ENCODE measurements around the gene WNT10A.

The WNT10A gene

DNA sequence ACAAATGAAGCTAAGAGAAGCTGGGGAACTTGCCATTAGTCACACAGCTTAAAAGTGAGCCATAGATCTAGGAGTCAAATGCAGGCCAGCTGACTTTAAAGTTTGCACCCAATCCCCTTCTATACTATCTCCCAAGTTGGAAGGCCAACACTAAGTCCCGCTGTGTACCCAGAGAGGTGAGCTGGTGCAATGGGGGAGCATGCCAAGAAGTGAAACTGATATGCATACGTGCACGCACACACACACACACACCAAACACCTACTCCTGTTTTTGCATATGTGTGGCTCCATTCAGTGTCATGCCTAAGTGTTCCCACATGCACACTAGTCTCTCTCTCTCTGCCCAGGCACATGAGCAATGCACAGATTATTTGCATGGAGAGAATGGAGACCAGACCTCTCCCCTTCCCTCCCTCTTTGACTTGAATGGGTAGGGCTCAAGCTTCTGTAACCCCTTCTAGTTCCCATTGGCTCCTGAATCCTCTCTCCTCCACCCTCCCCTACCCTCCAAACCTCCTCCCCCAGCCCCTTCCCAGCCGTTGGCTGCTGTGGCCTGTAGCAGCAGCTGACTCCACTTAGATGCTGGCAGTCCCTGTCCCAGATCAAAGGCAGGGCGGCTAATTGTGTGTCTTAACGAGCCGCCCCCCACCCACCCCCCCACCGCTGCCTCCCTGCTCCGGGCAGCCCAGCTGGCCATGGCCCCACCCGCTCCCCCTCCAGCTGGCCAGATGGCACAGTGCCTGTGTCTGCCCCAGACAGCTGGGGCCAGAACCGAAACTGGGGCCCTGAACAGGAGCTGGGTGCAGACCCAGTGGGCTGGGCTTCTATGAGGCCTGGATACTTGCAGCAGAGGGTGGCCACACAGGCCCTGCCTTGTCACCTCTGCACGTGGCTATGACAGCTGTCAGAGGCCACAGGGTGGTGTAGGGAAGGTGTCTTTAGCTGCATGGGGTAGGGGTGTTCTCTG, 5.6 kb downstream of the WNT10A start:
- Mint-ChIP-seq H3K27me3 (peaks cover 96% of the 10 kb centered on the region), H3K4me1 (peaks cover 2% of the 10 kb centered on the region), H3K4me3 (no peak overlapping the region), H3K36me3 (no peaks in the 10 kb centered on the region), H3K27ac (no peak overlapping the region), H3K9me3 (no peaks in the 10 kb centered on the region)
- CTCF ChIA-PET: interaction anchor here (4.8 to 7.4 kb wide), 2 partner anchors 10 to 12 kb away, joined by 52 to 70 read pairs; no protein-coding TSS in a partner anchor
- DNase-seq: no peak

DNA sequence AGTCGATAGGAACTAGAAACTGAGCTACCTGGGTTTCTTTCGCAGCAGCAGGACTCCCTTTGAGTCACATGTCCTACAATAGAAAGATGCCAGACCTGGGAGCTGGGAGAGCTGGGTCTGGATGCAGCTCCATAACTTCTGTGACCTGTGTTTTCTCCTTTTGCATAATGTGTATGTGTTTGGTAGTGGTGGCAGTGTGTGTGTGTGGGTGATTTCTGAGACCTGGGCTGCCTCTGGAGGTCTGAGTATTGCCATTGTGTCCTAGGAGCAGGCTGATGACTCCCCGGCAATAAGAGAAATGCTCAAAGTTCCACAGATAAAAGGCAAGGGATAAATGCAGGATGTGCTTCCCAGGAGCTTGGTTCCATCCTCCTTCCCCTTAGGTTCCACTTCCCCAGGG, 6.4 kb downstream of the WNT10A start:
- H3K9me3 Mint-ChIP-seq: no peaks in the 10 kb centered on the region
- peaks cover 2% of the 10 kb centered on the region for H3K4me1 Mint-ChIP-seq
- no peak overlapping the region for H3K4me3 Mint-ChIP-seq
- H3K27ac Mint-ChIP-seq: no peak overlapping the region
- CTCF ChIA-PET: interaction anchor here (4.8 to 7.4 kb wide), 2 partner anchors 11 kb away, joined by 52 to 70 read pairs; no protein-coding TSS in a partner anchor
- DNase-seq: no peak
- H3K27me3 Mint-ChIP-seq: peaks cover 96% of the 10 kb centered on the region
- H3K36me3 Mint-ChIP-seq: no peaks in the 10 kb centered on the region

DNA sequence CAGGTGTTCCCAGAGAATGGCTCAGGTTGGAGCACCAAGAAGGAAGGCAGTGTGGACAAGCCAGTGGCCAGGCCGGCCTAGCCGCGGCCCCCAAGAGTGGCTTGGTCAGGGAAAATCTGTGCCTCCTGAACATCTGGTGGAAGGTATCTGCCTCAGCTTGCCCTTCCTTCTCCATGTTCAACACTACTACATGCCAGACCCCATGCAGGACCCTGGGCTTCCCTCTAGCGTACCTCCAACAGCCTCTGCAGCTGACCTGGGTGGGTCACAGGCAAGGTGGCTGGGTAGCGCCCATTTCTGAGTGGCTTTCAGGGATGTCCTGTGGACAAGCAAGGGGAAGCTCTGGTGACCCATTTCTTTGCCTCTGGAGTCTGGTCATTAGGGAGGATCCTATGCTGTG, 7.7 kb downstream of the WNT10A start:
- H3K4me1 Mint-ChIP-seq: peaks cover 8% of the 10 kb centered on the region
- no peak for DNase-seq
- no peak overlapping the region for H3K4me3 Mint-ChIP-seq
- H3K36me3 Mint-ChIP-seq: no peaks in the 10 kb centered on the region
- H3K27ac Mint-ChIP-seq: no peak overlapping the region
- CTCF ChIA-PET: interaction anchor here (0.6 to 7.4 kb wide), 3 partner anchors 10 to 33 kb away, joined by 3 to 70 read pairs (median 52); no protein-coding TSS in a partner anchor
- H3K27me3 Mint-ChIP-seq: peaks cover 96% of the 10 kb centered on the region
- H3K9me3 Mint-ChIP-seq: no peaks in the 10 kb centered on the region

DNA sequence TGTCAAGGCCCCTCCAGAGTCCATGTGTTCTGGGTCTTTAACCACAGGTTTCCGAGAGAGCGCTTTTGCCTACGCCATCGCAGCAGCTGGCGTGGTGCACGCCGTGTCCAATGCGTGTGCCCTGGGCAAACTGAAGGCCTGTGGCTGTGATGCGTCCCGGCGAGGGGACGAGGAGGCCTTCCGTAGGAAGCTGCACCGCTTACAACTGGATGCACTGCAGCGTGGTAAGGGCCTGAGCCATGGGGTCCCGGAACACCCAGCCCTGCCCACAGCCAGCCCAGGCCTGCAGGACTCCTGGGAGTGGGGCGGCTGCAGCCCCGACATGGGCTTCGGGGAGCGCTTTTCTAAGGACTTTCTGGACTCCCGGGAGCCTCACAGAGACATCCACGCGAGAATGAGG, 9.3 kb downstream of the WNT10A start:
- Mint-ChIP-seq H3K36me3 (no peaks in the 10 kb centered on the region), H3K4me1 (peaks cover 19% of the 10 kb centered on the region), H3K9me3 (no peaks in the 10 kb centered on the region), H3K27me3 (peaks cover 95% of the 10 kb centered on the region), H3K4me3 (no peak overlapping the region), H3K27ac (no peak overlapping the region)
- CTCF ChIA-PET: interaction anchor here (4.8 to 7.4 kb wide), 2 partner anchors 8 to 14 kb away, joined by 52 to 70 read pairs; no protein-coding TSS in a partner anchor
- peak; percentile 13 for DNase-seq

DNA sequence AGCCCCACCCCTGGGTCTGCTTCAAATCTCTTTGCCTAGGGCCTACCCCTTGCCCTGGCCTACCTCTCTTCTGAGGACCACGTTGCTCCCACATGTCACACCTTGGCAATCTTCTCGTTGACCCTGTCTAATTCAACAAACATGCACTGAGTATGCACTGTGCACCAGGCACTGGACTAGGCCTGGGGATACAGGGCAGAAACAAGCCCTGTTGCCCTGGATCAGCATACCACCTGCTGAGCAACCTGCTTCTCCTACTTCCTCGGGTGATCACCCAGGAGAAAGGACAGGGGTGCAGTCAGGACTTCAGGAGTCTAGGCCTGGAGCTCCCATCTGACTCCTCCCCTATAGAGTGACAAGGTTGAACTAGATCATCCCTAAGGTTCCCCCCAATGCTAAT, 9.7 kb downstream of the WNT10A start:
- Mint-ChIP-seq H3K27me3 (peaks cover 95% of the 10 kb centered on the region), H3K9me3 (no peaks in the 10 kb centered on the region), H3K27ac (peak overlapping the region; percentile 59), H3K4me1 (peaks cover 21% of the 10 kb centered on the region), H3K4me3 (no peak overlapping the region), H3K36me3 (no peaks in the 10 kb centered on the region)
- CTCF ChIA-PET: interaction anchor here (4.1 to 7.4 kb wide), 3 partner anchors 8 to 15 kb away, joined by 41 to 70 read pairs (median 52); no protein-coding TSS in a partner anchor
- no peak for DNase-seq

DNA sequence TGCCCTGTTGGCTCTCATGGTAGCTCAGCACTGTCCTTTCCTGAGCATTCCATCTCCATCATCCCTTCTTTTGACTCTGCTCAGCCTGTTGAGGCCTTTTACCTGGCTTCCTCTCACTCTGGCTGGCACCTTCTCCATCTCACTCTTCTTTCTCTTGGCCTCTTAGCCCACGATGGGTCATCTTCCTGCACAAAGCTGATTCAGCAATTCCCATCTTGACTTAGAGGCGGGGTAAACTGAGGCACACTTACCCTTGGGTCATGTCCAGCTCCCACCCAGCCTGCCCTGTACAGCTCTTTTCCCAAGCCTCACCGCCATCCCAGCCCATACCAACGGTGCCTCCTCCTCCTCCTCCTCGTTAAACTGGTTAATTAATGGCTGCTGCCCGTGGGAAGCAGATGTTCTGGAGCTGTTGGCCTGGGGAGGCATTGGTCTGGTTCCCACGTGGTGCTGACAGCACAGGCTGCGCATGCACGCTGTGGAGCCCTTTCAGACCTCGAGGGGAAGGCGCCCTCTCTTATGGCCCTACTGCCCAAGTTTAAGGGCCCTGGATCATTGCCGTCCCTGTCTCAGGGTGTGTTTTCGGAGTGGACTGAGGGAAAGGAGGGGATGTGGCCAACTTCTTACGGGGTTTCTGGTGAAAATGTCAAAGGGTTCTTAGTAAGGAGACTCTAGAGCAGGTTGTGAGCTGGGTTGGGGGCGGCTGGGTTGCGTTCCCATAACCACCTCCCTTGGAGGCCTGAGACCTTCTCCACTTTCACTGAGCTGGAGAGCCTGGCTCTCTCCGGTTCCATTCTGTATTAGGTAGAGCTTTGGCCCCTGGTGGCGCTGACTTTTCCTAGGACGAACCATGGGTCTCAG, 10.9 kb downstream of the WNT10A start:
- Mint-ChIP-seq H3K27ac (no peak overlapping the region), H3K36me3 (no peaks in the 10 kb centered on the region), H3K4me3 (no peak overlapping the region), H3K9me3 (no peaks in the 10 kb centered on the region), H3K4me1 (peaks cover 32% of the 10 kb centered on the region), H3K27me3 (peaks cover 96% of the 10 kb centered on the region)
- CTCF ChIA-PET: interaction anchor here (2.3 to 4.1 kb wide), 3 partner anchors 11 to 16 kb away, joined by 5 to 41 read pairs (median 7); partner anchors contain the start of gene WNT10A
- DNase-seq: no peak

DNA sequence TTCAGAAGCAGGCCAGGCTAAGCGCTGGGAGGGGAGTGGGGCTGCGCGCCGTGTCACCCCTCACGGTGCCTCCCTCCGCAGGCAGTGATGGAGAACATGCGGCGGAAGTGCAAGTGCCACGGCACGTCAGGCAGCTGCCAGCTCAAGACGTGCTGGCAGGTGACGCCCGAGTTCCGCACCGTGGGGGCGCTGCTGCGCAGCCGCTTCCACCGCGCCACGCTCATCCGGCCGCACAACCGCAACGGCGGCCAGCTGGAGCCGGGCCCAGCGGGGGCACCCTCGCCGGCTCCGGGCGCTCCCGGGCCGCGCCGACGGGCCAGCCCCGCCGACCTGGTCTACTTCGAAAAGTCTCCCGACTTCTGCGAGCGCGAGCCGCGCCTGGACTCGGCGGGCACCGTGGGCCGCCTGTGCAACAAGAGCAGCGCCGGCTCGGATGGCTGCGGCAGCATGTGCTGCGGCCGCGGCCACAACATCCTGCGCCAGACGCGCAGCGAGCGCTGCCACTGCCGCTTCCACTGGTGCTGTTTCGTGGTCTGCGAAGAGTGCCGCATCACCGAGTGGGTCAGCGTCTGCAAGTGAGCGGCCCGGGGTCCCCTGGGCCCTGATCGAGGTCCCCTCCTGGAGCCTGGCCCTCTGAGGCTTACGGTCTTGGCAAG, 12.2 kb downstream of the WNT10A start:
- Mint-ChIP-seq H3K4me3 (peak overlapping the region; percentile 58), H3K27me3 (peaks cover 97% of the 10 kb centered on the region), H3K27ac (peak overlapping the region; percentile 63), H3K36me3 (no peaks in the 10 kb centered on the region), H3K4me1 (peaks cover 38% of the 10 kb centered on the region), H3K9me3 (no peaks in the 10 kb centered on the region)
- peak; percentile 85 for DNase-seq
- CTCF ChIA-PET: interaction anchor here (1.0 to 4.1 kb wide), 6 partner anchors 12 to 28 kb away, joined by 3 to 41 read pairs (median 6); partner anchors contain the start of gene WNT10A

DNA sequence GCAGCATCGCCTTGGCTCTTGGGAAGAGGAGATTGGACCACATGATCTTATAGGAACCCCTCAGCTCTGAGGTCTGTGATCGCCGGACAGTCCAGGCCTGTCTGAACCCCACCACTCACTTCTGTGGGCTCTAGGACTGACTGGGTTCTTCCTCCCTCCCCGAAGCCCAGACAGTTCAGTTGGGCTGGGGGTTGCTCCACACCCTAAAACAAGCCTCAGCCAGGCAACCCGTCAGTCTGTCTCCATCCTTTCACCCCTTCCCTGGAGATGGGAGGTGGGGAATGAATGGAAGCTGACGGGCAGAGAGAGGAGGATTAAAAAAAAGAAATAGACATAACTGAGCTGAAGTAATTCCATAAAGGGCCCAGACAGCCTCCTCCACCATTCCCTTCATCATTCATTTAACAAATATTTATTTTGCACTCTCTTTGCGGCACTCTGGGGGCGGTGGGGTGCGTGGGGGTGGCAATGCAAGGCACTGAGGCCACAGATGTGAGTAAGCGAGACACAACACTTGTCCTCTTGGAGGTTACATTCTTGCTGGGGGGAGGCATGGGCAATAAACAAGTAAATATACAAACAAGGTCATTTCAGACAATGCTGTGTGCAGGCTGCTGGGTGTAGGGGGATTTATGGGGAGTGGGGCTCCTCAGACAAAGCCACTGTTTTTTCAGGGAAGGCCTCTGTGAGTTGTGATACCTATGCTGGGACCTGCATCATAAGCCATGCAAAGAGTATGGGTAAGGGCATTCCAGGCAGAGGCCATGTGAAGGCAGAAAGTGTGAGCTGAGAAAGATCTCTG, 12.9 kb downstream of the WNT10A start:
- Mint-ChIP-seq H3K27me3 (peaks cover 97% of the 10 kb centered on the region), H3K36me3 (no peaks in the 10 kb centered on the region), H3K4me3 (peak overlapping the region; percentile 58), H3K4me1 (peaks cover 45% of the 10 kb centered on the region), H3K27ac (peak overlapping the region; percentile 63), H3K9me3 (no peaks in the 10 kb centered on the region)
- CTCF ChIA-PET: interaction anchor here (1.1 to 4.1 kb wide), 4 partner anchors 13 to 29 kb away, joined by 3 to 41 read pairs (median 8); partner anchors contain the start of gene WNT10A
- no peak for DNase-seq

DNA sequence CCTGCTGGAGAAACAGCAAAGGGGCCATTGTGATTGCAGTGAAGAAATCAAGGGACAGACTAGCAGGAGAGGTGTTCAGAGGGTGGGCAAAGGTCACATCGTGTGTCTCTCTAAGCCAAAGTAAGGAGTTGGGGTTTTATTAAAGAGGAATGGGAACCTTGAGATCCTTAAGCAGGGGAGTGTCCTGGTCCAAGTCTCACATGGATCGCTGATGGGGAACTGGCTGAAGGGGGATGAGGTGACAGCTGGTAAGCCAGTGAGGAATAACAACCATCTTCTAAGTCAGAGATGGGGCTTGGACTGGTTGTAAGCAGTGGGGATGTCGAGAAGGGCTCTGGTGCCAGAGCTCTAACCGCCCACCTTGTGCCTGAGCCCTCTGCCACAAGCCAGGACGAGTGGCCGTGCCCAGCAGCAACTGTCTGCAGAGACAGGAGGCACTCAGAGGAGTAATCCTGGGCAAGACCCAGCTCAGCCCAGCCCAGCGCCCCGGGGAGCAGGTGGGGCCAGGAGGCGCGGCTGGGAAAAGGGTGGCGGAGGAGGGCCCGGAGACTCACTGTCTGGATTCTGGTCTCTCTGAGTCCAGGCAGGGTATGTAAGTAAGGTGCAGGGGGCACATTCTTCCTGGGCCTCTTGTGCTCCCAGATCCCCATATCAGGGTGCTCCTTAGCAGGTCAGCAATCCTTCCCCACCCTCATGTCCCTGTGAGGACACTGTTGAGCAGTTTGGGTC, 13.7 kb downstream of the WNT10A start:
- Mint-ChIP-seq H3K9me3 (no peaks in the 10 kb centered on the region), H3K27me3 (peaks cover 97% of the 10 kb centered on the region), H3K36me3 (no peaks in the 10 kb centered on the region), H3K27ac (no peak overlapping the region), H3K4me1 (peaks cover 48% of the 10 kb centered on the region), H3K4me3 (no peak overlapping the region)
- CTCF ChIA-PET: interaction anchor here (1.1 to 10.4 kb wide), 5 partner anchors 16 to 86 kb away, joined by 3 to 443 read pairs (median 9); partner anchors contain the start of gene WNT10A
- DNase-seq: no peak

DNA sequence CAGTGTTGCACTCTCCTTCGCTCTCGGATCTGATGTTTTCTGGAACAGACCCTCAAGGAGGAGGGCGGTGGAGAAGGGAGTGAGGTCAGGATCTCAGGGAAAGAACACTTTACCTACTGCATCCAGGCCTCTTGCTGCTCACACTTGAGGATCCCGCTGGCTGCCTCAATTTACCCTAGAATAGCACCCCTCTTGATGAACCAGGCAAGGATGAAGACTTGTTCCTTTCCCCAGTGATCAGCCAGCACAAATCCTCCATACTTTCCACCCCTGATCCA, 14.2 kb downstream of the WNT10A start:
- no peak overlapping the region for H3K27ac Mint-ChIP-seq
- H3K36me3 Mint-ChIP-seq: no peaks in the 10 kb centered on the region
- peaks cover 48% of the 10 kb centered on the region for H3K4me1 Mint-ChIP-seq
- CTCF ChIA-PET: interaction anchor here (1.6 to 10.4 kb wide), 3 partner anchors 15 to 85 kb away, joined by 4 to 443 read pairs (median 9); partner anchors contain the start of gene WNT10A
- H3K4me3 Mint-ChIP-seq: no peak overlapping the region
- H3K9me3 Mint-ChIP-seq: no peaks in the 10 kb centered on the region
- no peak for DNase-seq
- peaks cover 98% of the 10 kb centered on the region for H3K27me3 Mint-ChIP-seq

DNA sequence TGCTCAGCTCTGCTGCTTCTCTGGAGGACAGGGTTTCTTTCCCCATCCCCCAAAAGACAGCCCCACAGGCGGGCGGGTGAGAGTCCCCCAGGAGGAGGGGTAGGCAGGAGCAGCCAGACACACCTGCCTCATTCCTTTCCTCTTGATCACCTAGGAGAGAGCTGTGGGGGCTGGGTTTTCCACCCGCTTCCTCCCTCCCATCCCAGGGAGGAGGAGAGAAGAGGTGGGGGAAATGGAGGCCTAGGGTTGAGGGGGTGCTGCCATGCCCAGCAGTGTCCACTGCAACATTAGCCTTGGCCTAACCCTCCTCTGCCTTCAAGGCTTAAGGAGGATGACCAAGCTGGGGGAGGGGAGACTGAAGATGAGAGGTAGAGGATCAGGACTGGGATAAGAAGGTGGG, 14.7 kb downstream of the WNT10A start:
- Mint-ChIP-seq H3K9me3 (no peaks in the 10 kb centered on the region), H3K4me1 (peaks cover 48% of the 10 kb centered on the region), H3K27ac (no peak overlapping the region), H3K36me3 (no peaks in the 10 kb centered on the region), H3K27me3 (peaks cover 96% of the 10 kb centered on the region), H3K4me3 (no peak overlapping the region)
- CTCF ChIA-PET: interaction anchor here (0.9 to 10.4 kb wide), 4 partner anchors 7 to 85 kb away, joined by 3 to 443 read pairs (median 28); partner anchors contain the start of gene WNT10A
- no peak for DNase-seq

DNA sequence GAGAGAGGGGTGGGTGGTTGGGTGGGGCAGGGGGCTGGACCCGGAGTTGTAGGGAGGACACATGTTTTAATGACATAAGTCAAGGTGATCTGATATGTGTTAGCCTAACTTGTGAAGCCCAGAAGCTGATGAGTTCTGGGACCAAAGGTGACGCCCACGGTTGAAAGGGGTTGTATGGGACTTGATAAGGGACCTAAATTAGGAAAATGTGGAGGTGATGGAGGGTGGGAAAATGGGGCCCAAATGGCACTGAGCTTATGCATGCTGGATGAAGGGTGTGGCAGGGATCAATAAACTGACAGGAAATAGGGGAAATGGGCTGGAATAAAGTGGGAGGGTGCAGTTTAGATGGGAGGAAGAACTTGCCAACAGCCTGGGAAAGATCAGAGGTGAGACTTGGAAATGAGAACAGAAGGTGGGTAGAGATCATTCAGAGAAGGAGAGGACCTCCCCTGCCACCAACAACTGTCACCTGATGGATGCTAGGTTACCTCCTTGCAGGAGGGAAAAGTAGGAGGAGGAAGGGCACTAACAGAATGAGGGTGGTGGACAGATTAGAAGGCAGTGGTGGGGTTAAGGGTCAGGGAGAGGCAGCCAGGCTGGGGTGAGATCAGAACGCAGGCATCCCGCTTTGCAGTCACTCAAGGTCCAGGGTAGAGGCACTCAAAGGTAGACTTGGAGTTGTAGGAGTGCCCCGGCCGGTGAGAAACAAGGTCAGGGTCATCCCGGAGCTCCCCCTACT, 15.3 kb downstream of the WNT10A start:
- no peak overlapping the region for H3K27ac Mint-ChIP-seq
- no peaks in the 10 kb centered on the region for H3K9me3 Mint-ChIP-seq
- no peaks in the 10 kb centered on the region for H3K36me3 Mint-ChIP-seq
- H3K4me3 Mint-ChIP-seq: peak overlapping the region; percentile 11
- H3K27me3 Mint-ChIP-seq: peaks cover 94% of the 10 kb centered on the region
- no peak for DNase-seq
- peaks cover 48% of the 10 kb centered on the region for H3K4me1 Mint-ChIP-seq
- CTCF ChIA-PET: interaction anchor here (0.6 to 10.4 kb wide), 5 partner anchors 8 to 180 kb away, joined by 3 to 443 read pairs (median 4); partner anchors contain the start of gene WNT10A

All from activated naive CD4-positive, alpha-beta T cell treated with anti-CD3 and anti-CD28 coated beads, Interleukin-2, amount 10 ng/mL, durations not matched to agents 7 days and 5 days (primary cell).